ENCODE results near the gene HRH2. TPM values are rescaled to one million over a fixed set of nuclear protein-coding genes. Genes with fewer than 3 reads are reported as not detected.

Gene HRH2
- total RNA-seq, 1 experiment from 2014 or later, result 3.3 TPM

GRCh38 chr5:175687231-175687701, 29.4 kb downstream of the HRH2 start:
- TF ChIP-seq CTCF (conservative IDR thresholded peaks at IDR 0.05), result no peak
- Histone ChIP-seq H3K4ac (ENCODE audit: low read depth, low read length) (no peak overlapping the region), H3K23ac (ENCODE audit: insufficient read length, low read depth, low read length) (no peak overlapping the region), H3K9me3 (ENCODE audit: control insufficient read depth, low read depth, low read length) (no peaks in the 10 kb centered on the region), H4K91ac (ENCODE audit: insufficient read length, low read depth, low read length) (no peak overlapping the region), H3K27ac (ENCODE audit: insufficient read length, low read depth, low read length) (no peak overlapping the region), H2AFZ (ENCODE audit: low read length) (no peak overlapping the region), H2BK120ac (ENCODE audit: low read depth, low read length, poor library complexity, severe bottlenecking) (no peak overlapping the region), H3K18ac (ENCODE audit: insufficient read length, low read depth, low read length) (no peak overlapping the region), H3K4me2 (ENCODE audit: insufficient read depth, insufficient read length, low read length) (no peak overlapping the region), H4K5ac (ENCODE audit: insufficient read length, low read depth, low read length) (no peak overlapping the region), H3K23me2 (ENCODE audit: insufficient read length, low read depth, low read length, poor library complexity, severe bottlenecking) (no peaks in the 10 kb centered on the region), H3K56ac (ENCODE audit: insufficient read length, low read depth, low read length) (no peak overlapping the region), H2BK20ac (ENCODE audit: low read depth, low read length, poor library complexity, severe bottlenecking) (no peak overlapping the region), H3K9ac (ENCODE audit: extremely low read depth, insufficient read length, low read length) (no peak overlapping the region), H3K27me3 (ENCODE audit: insufficient read depth, low read length) (no peaks in the 10 kb centered on the region), H2BK15ac (ENCODE audit: low read depth, low read length) (no peak overlapping the region), H2BK5ac (ENCODE audit: insufficient read length, low read length) (no peak overlapping the region), H3K79me1 (ENCODE audit: insufficient read depth, low read depth, low read length, poor library complexity, severe bottlenecking) (no peaks in the 10 kb centered on the region), H3K4me1 (ENCODE audit: insufficient read depth, low read length) (peaks cover 3% of the 10 kb centered on the region; the same call in 1 of the 2 replicates), H4K8ac (replicated peaks; ENCODE audit: insufficient read length, low read depth, low read length) (no peak overlapping the region), H3K79me2 (ENCODE audit: insufficient read depth, low read length) (no peaks in the 10 kb centered on the region), H3T11ph (ENCODE audit: low read length) (no peak overlapping the region), H2AK5ac (ENCODE audit: insufficient read length, low read length) (no peak overlapping the region), H2BK12ac (ENCODE audit: insufficient read length, low read depth, low read length) (no peak overlapping the region), H3K14ac (ENCODE audit: insufficient read depth, low read length) (no peak overlapping the region), H4K20me1 (ENCODE audit: control insufficient read depth, insufficient read depth, insufficient read length) (no peaks in the 10 kb centered on the region)
- DNase-seq, result no peak
- H3K4me3 Mint-ChIP-seq, result no peak overlapping the region
- H3K36me3 Mint-ChIP-seq (ENCODE audit: insufficient read depth in 1 of 3, low read depth in 3 of 3), result peaks cover 14 to 21% (median 17%) of the 10 kb centered on the region in 3 experiments
- no peaks in the 10 kb centered on the region for H3K9me3 Mint-ChIP-seq
- H3K27me3 Mint-ChIP-seq (ENCODE audit: low read depth), result peaks cover 2% of the 10 kb centered on the region
- H3K27ac Mint-ChIP-seq, result no peak overlapping the region
- WGBS (ENCODE audit: extremely low coverage, insufficient read length, low lambda C conversion rate), result no CpG with 5 or more reads among the region's 14 CpGs
- peaks cover 22 to 27% of the 10 kb centered on the region in 2 experiments for H3K4me1 Mint-ChIP-seq
